HEK293T (cell line): ENCODE measurements around the gene JAKMIP2.

Source experiments
- CTCF ChIA-PET: fragments of 350-600 bp; formaldehyde crosslinking; extraction: SDS; loops from one replicate; lab custom pipeline; 2021; ENCODE audit warnings: antibody characterized with exemption, inconsistent platforms; lab: Yijun Ruan, JAX
- POLR2A ChIA-PET: fragments of 350-600 bp; formaldehyde crosslinking; extraction: SDS; loops from one replicate; lab custom pipeline; 2020; ENCODE audit warnings: antibody characterized with exemption, inconsistent platforms; lab: Yijun Ruan, JAX
- DNase-seq: peaks from one replicate; pipeline ENCODE4 v3.0.0; 2012; ENCODE audit warnings: mixed read lengths; ENCODE audit errors: extremely low spot score
- ARNT ChIP-seq: fragments of 450-650 bp; IDR thresholded peaks from 2 replicates; pipeline ENCODE4 v1.6.1; 2017; ENCODE audit warnings: mild to moderate bottlenecking
- BHLHE40 ChIP-seq: fragments of 450-650 bp; IDR thresholded peaks from 2 replicates; pipeline ENCODE4 v1.6.1; 2016; ENCODE audit warnings: mild to moderate bottlenecking, moderate library complexity, borderline replicate concordance
- CTBP1 ChIP-seq: fragments of 450-650 bp; IDR thresholded peaks from 2 replicates; pipeline ENCODE4 v1.6.1; 2016; ENCODE audit warnings: borderline replicate concordance
- ELF4 ChIP-seq: fragments of 450-650 bp; IDR thresholded peaks from 2 replicates; pipeline ENCODE4 v1.6.1; 2017; ENCODE audit warnings: antibody characterized with exemption
- FOXA1 ChIP-seq: fragments of 450-650 bp; IDR thresholded peaks from 2 replicates; pipeline ENCODE4 v1.6.1; 2016; ENCODE audit warnings: mild to moderate bottlenecking
- FOXK2 ChIP-seq: fragments of 450-650 bp; IDR thresholded peaks from 2 replicates; pipeline ENCODE4 v1.6.1; 2016; ENCODE audit warnings: mild to moderate bottlenecking
- FOXM1 ChIP-seq: fragments of 450-650 bp; IDR thresholded peaks from 2 replicates; pipeline ENCODE4 v1.6.1; 2017; ENCODE audit warnings: mild to moderate bottlenecking, borderline replicate concordance
- HDGF ChIP-seq: fragments of 450-650 bp; IDR thresholded peaks from 2 replicates; pipeline ENCODE4 v1.6.1; 2017; ENCODE audit warnings: antibody characterized with exemption, borderline replicate concordance
- L3MBTL2 ChIP-seq: fragments of 450-650 bp; conservative IDR thresholded peaks from 2 replicates; pipeline ENCODE4 v1.6.1; 2016; ENCODE audit warnings: mild to moderate bottlenecking
- LEF1 ChIP-seq: fragments of 450-650 bp; IDR thresholded peaks from 2 replicates; pipeline ENCODE4 v1.6.1; 2017; ENCODE audit warnings: mild to moderate bottlenecking, borderline replicate concordance
- NFRKB ChIP-seq: fragments of 450-650 bp; IDR thresholded peaks from 2 replicates; pipeline ENCODE4 v1.6.1; 2016; ENCODE audit warnings: mild to moderate bottlenecking, moderate library complexity
- PKNOX1 ChIP-seq: fragments of 450-650 bp; IDR thresholded peaks from 2 replicates; pipeline ENCODE4 v1.6.1; 2016
- SP1 ChIP-seq: fragments of 450-650 bp; IDR thresholded peaks from 2 replicates; pipeline ENCODE4 v1.6.1; 2017
- SUZ12 ChIP-seq: fragments of 450-650 bp; IDR thresholded peaks from 2 replicates; pipeline ENCODE4 v1.6.1; 2016; ENCODE audit warnings: mild to moderate bottlenecking
- TARDBP ChIP-seq: fragments of 450-650 bp; IDR thresholded peaks from 2 replicates; pipeline ENCODE4 v1.6.1; 2016
- ZNF384 ChIP-seq: fragments of 450-650 bp; IDR thresholded peaks from 2 replicates; pipeline ENCODE4 v1.6.1; 2016

The JAKMIP2 gene

DNA sequence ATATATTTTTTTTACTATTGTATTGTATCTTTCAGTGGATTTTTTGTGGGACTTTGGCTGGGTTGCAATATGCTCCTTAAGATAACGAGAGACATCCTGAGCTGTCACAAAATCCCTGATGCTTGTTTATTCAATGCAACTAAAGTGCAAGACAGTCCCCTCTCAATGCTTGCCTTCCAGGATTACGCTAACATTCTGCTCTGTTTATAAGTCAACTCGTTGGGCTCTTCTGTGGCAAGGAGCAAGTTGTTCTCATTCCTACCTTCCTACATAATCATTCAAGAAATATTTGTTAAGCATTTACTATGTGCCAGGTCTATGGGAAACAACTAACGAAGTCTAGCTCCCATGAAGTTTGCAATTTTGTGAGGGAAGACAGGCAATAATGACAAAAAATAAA lies 40.4 kb downstream of the JAKMIP2 start:
- TF ChIP-seq PKNOX1 (no peak), HDGF (no peak), BHLHE40 (no peak), ELF4 (no peak), NFRKB (no peak), L3MBTL2 (no peak), FOXK2 (no peak)
- ChIA-PET CTCF (no interaction called here), POLR2A (no interaction called here)
- DNase-seq: no peak

DNA sequence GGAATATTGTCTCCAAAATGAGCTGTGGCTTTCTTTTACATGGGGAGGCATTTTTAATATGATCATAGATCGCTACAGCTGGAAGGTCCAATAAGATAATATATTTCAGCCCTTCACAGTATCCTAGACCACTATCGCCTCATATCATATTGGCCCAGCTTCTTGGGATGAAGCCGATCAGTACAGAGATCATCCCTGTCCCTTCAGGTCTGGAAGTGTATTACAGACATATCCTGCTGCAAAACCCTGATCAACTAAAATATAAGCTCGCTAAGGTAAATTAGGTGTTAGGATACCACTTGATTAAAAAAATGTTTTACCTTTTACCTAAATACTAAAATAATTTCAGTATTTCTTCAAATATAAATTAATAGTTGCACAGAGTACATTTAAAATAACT lies 41.7 kb downstream of the JAKMIP2 start:
- ChIA-PET POLR2A (no interaction called here), CTCF (no interaction called here)
- TF ChIP-seq BHLHE40 (no peak), CTBP1 (no peak)
- no peak for DNase-seq

DNA sequence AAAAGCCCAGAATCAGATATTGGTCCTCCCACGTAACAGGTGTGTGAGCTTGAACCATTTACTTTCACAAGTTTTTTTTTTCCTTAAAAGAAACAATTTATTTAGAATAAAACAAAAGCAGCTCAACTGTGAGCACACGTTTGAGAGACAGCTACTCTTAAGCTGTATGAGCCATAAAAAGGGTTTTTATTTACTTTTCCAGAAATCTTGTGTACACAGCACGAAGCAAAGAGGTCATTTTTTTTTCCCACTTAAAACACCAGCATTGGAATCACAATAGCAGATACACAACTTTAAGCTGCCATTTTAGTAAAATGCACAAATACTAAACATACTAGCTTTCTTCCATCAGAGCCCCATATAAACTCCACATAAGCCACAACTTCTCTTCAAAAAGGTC lies 44.6 kb downstream of the JAKMIP2 start:
- POLR2A ChIA-PET: no interaction called here
- TF ChIP-seq ELF4: no peak
- TF ChIP-seq L3MBTL2: no peak
- no peak for TF ChIP-seq FOXK2
- no peak for TF ChIP-seq FOXA1
- no peak for TF ChIP-seq TARDBP
- TF ChIP-seq ARNT: no peak
- TF ChIP-seq HDGF: no peak
- no peak for TF ChIP-seq PKNOX1
- CTCF ChIA-PET: interaction anchor here (0.5 kb wide), 1 partner anchor 1067 kb away, joined by 3 read pairs; no protein-coding TSS in a partner anchor
- DNase-seq: no peak

DNA sequence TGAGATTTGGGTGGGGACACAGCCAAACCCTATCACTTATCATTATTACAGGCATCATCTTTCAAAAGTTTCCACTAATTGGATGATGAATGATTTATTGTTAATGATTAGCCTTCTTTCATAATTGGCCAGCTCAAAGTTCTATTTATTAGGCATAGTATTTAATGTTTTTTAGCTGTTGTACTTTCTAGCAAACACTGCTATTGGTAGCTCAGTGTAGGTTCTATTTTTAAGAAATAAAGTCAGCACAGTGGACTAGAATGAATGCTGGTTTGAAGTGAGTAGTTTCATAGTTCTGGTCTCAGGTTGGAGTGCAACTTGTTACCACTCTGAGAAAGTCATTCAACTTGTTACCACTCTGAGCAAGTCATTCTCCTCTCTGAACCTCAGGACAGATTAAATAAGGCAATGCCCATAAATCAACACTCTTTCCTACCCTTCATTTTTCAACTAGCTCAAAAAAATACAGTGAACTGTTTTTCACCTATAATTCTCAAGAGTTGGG lies 46.9 kb downstream of the JAKMIP2 start:
- no peak for TF ChIP-seq FOXK2
- TF ChIP-seq SUZ12: no peak
- no peak for TF ChIP-seq ZNF384
- TF ChIP-seq L3MBTL2: no peak
- TF ChIP-seq TARDBP: no peak
- TF ChIP-seq PKNOX1: no peak
- no peak for TF ChIP-seq HDGF
- TF ChIP-seq ARNT: no peak
- no peak for TF ChIP-seq ELF4
- no peak for TF ChIP-seq SP1
- TF ChIP-seq FOXM1: no peak
- no peak for TF ChIP-seq NFRKB
- TF ChIP-seq LEF1: no peak
- TF ChIP-seq BHLHE40: no peak
- no peak for TF ChIP-seq CTBP1
- TF ChIP-seq FOXA1: no peak
- CTCF ChIA-PET: no interaction called here
- no peak for DNase-seq

GRCh38 chr5:147734894-147735293 lies 47.6 kb downstream of the JAKMIP2 start:
- ChIA-PET POLR2A (no interaction called here), CTCF (no interaction called here)
- TF ChIP-seq PKNOX1: no peak
- no peak for TF ChIP-seq L3MBTL2
- no peak for TF ChIP-seq ELF4
- no peak for TF ChIP-seq CTBP1
- no peak for TF ChIP-seq ZNF384
- no peak for TF ChIP-seq FOXM1
- no peak for TF ChIP-seq TARDBP
- no peak for TF ChIP-seq FOXA1
- no peak for TF ChIP-seq FOXK2
- TF ChIP-seq HDGF: no peak
- TF ChIP-seq BHLHE40: no peak
- TF ChIP-seq LEF1: no peak
- no peak for TF ChIP-seq ARNT
- TF ChIP-seq SP1: no peak
- TF ChIP-seq NFRKB: no peak
- TF ChIP-seq SUZ12: no peak
- DNase-seq: no peak

More for the DNA sequence above, 46.9 kb downstream of the JAKMIP2 start:
- POLR2A ChIA-PET: no interaction called here

- POLR2A ChIA-PET: no interaction called here
- CTCF ChIA-PET: no interaction called here
- no peak for DNase-seq
- TF ChIP-seq SP1 (no peak), L3MBTL2 (no peak), ZNF384 (no peak), TARDBP (no peak), ARNT (no peak), PKNOX1 (no peak), FOXK2 (no peak), ELF4 (no peak), SUZ12 (no peak), CTBP1 (no peak), FOXM1 (no peak)
These were observed 49.5 kb downstream of the JAKMIP2 start for GRCh38 chr5:147733075-147733474.
